ENCODE measurements around the gene FETUB.

The FETUB gene, protein sequence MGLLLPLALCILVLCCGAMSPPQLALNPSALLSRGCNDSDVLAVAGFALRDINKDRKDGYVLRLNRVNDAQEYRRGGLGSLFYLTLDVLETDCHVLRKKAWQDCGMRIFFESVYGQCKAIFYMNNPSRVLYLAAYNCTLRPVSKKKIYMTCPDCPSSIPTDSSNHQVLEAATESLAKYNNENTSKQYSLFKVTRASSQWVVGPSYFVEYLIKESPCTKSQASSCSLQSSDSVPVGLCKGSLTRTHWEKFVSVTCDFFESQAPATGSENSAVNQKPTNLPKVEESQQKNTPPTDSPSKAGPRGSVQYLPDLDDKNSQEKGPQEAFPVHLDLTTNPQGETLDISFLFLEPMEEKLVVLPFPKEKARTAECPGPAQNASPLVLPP

GRCh38 chr3:186639778-186640472, at the start of gene FETUB:
TSS of gene FETUB (plus strand) at chr3:186640399. CDS start at chr3:186640461, 62 bp downstream.
- in situ Hi-C loops (cut with MboI; ENCODE audit: low sequenced_read_pairs): no loop called here

GRCh38 chr3:186590580-186591295, 49.5 kb upstream of the FETUB start:
- in situ Hi-C loops (cut with MboI; ENCODE audit: low sequenced_read_pairs): no loop called here

- in situ Hi-C loops (cut with MboI; ENCODE audit: low sequenced_read_pairs): no loop called here
These were observed 47.5 kb upstream of the FETUB start for GRCh38 chr3:186592682-186593081.

DNA sequence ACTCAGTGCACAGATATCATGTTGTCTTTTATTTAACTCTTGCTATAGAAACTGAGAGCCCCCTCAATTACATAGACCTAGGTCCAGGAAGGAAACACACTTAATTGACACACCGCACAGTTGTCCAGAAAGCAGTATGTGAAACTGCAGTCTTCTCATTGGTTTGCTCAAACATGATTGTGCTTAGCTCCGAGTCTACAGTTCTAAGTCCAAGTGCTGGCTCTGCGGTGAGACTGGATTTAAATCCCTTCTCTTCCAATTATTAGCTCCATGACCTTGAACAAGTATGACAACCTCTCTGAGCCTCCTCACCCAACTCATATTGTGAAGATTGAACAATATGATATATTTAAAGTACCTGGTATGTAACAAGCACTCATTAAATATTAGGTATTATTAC, 46.3 kb upstream of the FETUB start:
- in situ Hi-C loops (cut with MboI; ENCODE audit: low sequenced_read_pairs): no loop called here

- in situ Hi-C loops (cut with MboI; ENCODE audit: low sequenced_read_pairs): no loop called here
These were observed 45.5 kb upstream of the FETUB start for GRCh38 chr3:186594591-186595113.

- in situ Hi-C loops (cut with MboI; ENCODE audit: low sequenced_read_pairs): no loop called here
These were observed 43.5 kb upstream of the FETUB start for GRCh38 chr3:186596568-186597287.

DNA sequence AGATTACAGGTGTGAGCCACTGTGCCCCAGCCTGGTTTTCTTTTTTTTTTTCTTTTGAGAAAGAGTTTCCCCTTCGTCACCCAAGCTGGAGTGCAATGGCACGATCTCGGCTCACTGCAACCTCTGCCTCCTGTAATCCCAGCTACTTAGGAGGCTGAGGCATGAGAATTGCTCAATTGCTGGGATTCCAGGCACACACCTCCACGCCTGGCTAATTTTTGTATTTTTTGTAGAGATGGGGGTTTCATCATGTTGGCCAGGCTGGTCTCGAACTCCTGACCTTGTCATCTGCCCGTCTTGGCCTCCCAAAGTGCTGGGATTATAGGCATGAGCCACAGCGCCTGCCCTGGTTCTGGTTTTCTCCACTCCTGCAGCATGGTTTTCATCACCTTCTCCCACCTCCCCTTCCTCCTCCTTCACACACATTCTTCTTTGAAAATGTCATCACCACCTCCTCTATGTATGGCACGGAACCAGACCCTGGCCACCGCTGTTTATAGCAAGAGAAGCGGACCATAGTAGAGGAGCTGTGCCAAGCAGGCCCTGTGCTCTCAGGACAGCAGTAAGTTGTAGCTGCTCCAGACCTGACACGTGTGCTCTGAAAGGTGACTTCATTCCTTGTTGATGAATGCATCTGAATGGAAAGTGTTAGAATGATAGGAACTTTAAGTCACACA, 42.0 kb upstream of the FETUB start:
- in situ Hi-C loops (cut with MboI; ENCODE audit: low sequenced_read_pairs): no loop called here

GRCh38 chr3:186598794-186599141, 41.4 kb upstream of the FETUB start:
- in situ Hi-C loops (cut with MboI; ENCODE audit: low sequenced_read_pairs): no loop called here

DNA sequence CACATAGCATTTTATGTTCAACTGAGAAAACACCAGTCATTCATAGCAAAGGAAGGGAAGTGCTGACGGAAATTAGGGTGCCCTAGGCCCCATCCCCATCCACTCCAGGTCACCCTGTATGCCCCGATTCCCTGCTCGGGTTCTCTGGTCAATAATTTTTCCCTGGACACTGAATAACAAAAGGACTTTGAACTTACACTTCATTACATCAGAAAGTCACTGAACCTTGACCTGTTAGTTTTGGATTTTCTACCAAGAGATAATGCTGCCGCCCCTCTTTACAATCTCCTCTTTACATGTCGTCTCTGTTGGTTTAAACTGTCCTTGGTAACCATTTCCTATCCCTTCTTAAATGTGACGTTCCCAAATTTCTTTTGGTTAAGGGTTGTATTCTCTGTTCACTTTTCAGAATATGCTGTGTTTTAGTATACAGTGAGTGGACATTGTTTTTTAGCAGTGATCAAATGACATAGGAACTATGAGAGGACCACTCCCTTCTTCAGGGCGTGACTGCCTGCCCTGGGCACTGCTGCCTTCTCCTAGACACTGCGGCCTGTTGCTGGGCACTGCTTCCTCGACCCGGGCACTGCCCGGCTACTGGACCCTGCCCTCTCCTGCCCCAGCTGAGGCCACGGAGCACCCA, 40.9 kb upstream of the FETUB start:
- in situ Hi-C loops (cut with MboI; ENCODE audit: low sequenced_read_pairs): no loop called here

DNA sequence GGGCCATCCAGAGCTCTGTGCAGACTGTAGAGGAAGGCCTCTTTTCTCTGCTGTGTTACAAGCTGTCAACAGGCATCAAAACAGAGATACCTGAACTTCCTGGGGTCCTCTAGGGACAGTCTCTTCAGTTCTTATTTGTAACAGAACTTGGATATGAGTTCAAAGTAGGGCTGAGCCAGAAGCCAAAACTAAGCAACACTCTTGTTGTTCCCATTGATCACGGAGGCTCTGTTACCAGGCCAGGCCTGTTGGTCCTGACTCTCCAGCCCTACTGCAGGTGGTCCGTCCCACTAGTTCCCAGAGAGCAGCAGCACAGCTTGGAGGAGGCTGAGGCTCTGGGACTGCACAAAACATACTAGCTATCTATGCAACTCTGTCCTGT, 40.4 kb upstream of the FETUB start:
- in situ Hi-C loops (cut with MboI; ENCODE audit: low sequenced_read_pairs): no loop called here

DNA sequence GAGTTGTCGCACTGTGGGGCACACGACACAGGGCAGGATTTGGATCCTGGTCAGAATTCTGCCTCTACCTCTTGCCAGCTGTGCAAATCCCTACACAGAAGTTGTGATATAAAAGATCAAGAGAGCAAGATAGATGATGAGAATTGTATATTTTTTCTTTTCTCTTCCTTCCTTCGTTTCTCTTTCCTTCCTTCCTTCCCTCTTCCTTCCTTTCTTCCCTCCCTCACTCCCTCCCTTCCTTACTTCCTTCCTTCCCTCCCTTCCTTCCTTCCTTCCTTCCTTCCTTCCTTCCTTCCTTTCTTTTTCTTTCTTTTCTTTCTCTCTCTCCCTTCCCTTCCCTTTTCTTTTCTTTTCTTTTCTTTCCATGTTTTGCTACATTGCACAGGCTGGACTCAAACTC, 39.3 kb upstream of the FETUB start:
- in situ Hi-C loops (cut with MboI; ENCODE audit: low sequenced_read_pairs): no loop called here

DNA sequence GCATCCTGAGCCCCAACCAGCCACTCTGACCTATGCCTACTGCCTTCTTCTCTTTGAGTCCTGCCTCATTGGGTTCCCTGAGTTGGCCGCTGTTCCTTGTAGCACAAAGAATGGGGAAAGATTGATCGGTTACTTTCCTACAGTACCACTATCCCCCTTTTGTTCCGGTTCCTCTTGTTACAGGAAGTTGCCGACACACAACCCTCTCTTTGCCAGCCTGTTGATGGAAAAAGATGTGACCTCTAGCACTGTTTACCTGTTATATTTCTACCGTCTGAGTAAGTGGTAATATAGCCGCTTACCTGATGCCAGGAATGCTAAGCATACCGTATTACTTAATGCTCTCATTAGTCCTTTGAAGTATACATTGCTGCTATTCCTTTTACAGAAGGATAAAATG, 37.0 kb upstream of the FETUB start:
- in situ Hi-C loops (cut with MboI; ENCODE audit: low sequenced_read_pairs): no loop called here

- in situ Hi-C loops (cut with MboI; ENCODE audit: low sequenced_read_pairs): no loop called here
These were observed 35.1 kb upstream of the FETUB start for GRCh38 chr3:186605078-186605477.

DNA sequence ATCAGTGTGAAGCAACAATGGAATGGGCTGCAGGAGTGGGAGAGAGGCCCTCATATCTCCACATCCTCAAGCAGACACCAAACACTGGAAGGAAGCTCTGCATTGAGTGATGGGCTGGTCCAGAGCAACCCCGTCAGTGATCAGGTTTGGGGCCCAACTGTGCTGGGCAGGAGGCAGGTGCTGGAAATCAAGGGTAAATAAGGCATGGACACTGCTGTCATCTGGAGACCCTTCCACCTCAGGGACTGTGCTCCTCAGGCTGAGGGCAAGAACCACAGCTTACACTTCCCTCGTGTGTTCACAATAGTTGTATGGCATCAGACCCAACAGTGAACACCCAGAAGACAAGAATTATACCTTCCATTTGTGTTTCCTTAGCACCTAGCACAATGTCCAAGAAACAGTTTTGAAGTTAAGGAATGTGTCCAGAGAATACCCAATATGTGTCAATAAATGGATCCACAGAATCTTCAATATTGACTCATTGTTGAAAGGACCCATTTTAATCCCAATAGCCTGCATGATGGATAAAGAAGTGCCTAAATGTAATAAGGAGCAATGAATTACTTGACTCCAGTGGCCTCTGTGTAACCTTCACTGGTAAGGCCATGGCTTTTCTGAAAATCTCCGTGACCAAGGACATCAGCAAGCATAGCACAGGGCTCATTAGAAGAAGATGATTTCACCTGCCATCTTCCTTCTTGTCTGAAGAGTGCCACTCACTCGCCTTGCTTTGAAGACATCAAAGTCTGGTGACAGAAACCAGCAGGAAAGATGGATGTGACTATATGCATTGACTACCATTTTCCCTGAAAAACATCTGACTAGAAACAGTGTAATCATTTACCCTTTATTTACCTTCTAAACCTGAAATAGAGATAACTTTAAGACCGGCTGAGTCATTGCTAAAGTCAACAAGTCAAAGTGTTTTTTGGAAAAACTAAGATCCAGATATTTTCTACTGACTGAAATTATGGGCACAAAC, 34.3 kb upstream of the FETUB start:
- in situ Hi-C loops (cut with MboI; ENCODE audit: low sequenced_read_pairs): no loop called here

DNA sequence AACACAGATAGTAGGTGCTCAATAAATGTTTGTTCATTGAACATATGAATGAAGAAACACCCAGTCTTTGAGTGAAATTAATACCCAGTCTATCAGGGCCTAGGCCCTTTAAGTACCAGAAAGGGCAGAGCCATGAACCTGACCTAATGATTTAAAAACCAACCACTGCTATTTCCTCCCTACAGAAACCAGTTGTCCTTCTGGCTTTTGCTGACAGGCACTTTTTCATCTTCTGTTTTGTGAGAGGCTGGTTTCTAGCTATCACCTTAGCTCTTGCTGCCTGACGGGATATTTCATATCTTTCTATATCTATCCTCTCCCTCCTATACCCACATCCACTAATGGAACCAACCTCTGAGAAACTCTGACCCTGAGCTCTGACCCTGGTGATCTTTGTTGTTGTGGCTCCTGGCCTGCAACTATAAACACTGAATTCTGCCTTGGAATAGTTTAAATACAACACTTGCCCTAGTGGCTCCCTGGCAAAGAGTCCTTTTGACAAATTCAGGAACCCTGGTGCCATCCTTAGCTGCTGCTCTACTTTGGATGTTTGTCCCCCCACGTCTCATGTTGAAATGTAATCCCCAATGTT, 31.5 kb upstream of the FETUB start:
- in situ Hi-C loops (cut with MboI; ENCODE audit: low sequenced_read_pairs): no loop called here

DNA sequence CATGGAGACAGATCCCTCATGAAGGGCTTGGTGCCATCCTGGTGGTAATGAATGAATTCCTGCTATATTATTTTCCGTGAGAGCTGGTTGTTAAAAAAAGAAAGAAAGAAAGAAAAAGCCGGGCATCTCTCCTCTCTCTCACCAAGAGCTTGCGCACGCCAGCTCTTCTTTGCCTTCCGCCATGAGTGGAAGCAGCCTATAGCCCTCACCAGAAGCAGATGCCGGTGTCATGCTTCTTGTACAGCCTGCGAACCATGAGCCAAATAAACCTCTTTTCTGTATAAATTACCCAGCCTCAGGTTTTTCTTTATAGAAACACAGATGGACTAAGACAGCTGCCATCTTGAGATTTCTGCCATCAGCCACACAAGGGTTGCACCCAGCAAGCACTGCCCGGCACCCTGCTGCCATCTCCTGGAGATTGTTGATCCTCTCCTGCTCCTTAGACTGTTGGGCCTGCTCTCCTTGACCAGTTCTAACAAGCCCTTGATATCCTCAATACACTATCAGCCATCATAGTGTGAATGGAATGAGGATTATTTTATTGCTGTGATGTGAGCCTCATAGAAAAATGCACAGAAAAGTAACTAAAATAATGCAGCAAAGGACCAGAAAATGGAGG, 30.8 kb upstream of the FETUB start:
- in situ Hi-C loops (cut with MboI; ENCODE audit: low sequenced_read_pairs): no loop called here

- in situ Hi-C loops (cut with MboI; ENCODE audit: low sequenced_read_pairs): no loop called here
These were observed 28.1 kb upstream of the FETUB start for GRCh38 chr3:186612065-186612464.
